GM13976 (cell line): Measurements from ENCODE around the gene ABCA12.

Experiments
- DNase-seq: peaks from one replicate; pipeline ENCODE4 v3.0.0; 2012; ENCODE audit warnings: low spot score
- in situ Hi-C: fragments of 300-500 bp; cut with MboI; formaldehyde crosslinking; loops from one replicate; pipeline ENCODE4 v1.12.0; 2022; ENCODE audit warnings: low sequenced_read_pairs, mixed read lengths, inconsistent platforms; ENCODE audit not compliant: unreplicated experiment
- TF ChIP-seq, protein P1 (sequence below): IDR thresholded peaks from 2 replicates; pipeline ENCODE4 v1.5.1; 2012; ENCODE audit warnings: borderline replicate concordance, mild to moderate bottlenecking; ENCODE audit not compliant: insufficient read depth; ENCODE audit errors: extremely low read depth, missing control alignments, control extremely low read depth

Gene ABCA12

GRCh38 chr2:215104226-215104625 lies 34.2 kb downstream of the ABCA12 start:
- in situ Hi-C loops: no loop called here
- no peak for DNase-seq

DNA sequence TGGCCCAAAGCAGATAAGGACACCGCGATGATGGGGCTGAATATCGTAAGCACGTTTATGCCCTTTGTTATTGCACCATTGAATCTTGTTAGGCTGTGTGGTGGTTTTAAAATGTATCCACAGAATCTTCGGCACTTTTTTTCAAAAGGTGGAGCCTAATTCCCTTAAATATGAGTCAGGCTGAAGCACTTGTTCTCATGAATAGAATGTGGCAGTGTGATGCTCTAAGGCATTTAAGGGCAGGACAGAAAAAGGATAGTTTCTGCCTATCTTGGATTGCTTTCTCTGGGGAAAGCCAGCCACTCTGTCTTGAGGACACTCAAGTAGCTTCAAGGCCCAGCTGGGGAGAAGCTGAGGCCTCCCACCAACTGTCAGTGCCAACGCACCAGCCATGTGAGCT lies 39.6 kb downstream of the ABCA12 start:
- in situ Hi-C loops: no loop called here
- DNase-seq: no peak
- TF ChIP-seq, protein P1, sequence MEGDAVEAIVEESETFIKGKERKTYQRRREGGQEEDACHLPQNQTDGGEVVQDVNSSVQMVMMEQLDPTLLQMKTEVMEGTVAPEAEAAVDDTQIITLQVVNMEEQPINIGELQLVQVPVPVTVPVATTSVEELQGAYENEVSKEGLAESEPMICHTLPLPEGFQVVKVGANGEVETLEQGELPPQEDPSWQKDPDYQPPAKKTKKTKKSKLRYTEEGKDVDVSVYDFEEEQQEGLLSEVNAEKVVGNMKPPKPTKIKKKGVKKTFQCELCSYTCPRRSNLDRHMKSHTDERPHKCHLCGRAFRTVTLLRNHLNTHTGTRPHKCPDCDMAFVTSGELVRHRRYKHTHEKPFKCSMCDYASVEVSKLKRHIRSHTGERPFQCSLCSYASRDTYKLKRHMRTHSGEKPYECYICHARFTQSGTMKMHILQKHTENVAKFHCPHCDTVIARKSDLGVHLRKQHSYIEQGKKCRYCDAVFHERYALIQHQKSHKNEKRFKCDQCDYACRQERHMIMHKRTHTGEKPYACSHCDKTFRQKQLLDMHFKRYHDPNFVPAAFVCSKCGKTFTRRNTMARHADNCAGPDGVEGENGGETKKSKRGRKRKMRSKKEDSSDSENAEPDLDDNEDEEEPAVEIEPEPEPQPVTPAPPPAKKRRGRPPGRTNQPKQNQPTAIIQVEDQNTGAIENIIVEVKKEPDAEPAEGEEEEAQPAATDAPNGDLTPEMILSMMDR: no peak

More at GRCh38 chr2:215104226-215104625, 34.2 kb downstream of the ABCA12 start:
- TF ChIP-seq, protein P1: no peak

GRCh38 chr2:215084080-215084479 lies 54.3 kb downstream of the ABCA12 start:
- TF ChIP-seq, protein P1: no peak
- no peak for DNase-seq
- in situ Hi-C loops: no loop called here

DNA sequence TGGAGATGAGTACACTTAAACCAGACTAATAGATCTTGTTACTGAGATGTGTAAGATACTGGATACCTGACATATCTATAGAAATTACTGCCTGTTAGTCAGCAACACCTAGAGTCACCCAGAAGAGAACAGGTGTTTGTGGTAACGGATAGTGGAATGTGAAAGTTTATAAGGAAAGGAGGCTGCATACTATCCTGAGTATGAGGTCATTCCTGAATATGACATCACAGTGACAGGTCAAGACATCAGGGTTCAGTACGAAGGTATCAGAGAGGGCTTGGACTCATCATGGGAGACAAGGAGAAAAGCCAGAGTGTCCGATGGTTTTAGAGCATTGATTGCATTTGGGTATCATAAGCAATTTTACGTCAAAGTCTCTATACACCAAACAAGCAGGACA lies 55.3 kb downstream of the ABCA12 start:
- no peak for DNase-seq
- in situ Hi-C loops: no loop called here
- TF ChIP-seq, protein P1: no peak

DNA sequence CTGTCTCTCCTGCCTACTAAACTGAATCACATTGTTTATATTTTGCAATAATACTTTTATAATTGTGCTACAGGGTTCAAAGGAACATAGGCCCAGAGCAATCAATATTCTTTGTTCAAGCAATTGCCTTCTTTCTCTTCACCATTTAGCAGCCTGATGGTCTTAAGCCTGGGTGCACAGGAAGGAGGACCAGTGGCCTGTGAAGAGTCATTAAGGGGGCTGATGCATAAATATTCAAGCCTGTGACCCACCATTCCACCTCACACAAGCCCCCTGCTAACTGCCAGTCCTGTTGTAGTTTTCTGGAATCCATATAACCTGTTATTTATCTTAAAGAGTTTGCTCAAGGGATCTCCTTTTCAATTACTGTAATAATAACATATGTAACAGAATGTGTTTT lies 56.0 kb downstream of the ABCA12 start:
- in situ Hi-C loops: no loop called here
- TF ChIP-seq, protein P1: no peak

GRCh38 chr2:215080545-215080944 lies 57.9 kb downstream of the ABCA12 start:
- no peak for DNase-seq
- in situ Hi-C loops: no loop called here
- TF ChIP-seq, protein P1: no peak

More for the DNA sequence above, 56.0 kb downstream of the ABCA12 start:
- no peak for DNase-seq

DNA sequence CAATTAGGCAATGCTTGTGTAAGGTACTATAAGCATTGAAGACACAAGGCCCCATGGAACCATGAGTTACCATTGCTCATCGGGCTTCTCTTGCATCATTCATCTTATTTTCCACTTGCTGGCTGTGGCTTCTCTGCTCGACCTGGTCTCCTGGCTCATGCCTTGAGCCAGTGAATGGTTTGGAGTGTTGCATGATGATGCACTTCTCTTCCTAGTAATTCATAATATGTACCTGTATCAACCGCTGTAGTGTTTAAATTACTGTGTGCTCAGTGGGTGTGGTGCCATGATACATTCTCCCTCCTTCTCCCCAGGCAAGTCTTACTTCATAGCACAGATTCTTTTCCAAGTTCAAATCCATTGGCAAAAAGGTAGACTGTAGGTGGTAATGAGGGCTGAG lies 66.8 kb downstream of the ABCA12 start:
- TF ChIP-seq, protein P1: no peak
- in situ Hi-C loops: no loop called here
- DNase-seq: no peak
